HG03135 (cell line): ENCODE measurements around the gene UBE2E2.

ENCODE experiments used
- ATAC-seq: cut with Tn5 transposase; IDR thresholded peaks from one replicate; pipeline ENCODE4 v1.9.1; 2021; ENCODE audit warnings: mild to moderate bottlenecking, moderate library complexity; ENCODE audit not compliant: unreplicated experiment

The UBE2E2 gene

GRCh38 chr3:23377928-23378672, 175.0 kb downstream of the UBE2E2 start:
- ATAC-seq = no peak

- ATAC-seq = no peak
Measured at GRCh38 chr3:23383875-23384274, 180.7 kb downstream of the UBE2E2 start.

GRCh38 chr3:23385327-23385726, 182.2 kb downstream of the UBE2E2 start:
- no peak for ATAC-seq

GRCh38 chr3:23387286-23387918, 184.3 kb downstream of the UBE2E2 start:
- no peak for ATAC-seq

GRCh38 chr3:23389089-23389488, 186.0 kb downstream of the UBE2E2 start:
- no peak for ATAC-seq

- ATAC-seq = peak; percentile 74
Measured at GRCh38 chr3:23389686-23390085, 186.6 kb downstream of the UBE2E2 start.

GRCh38 chr3:23390446-23390845, 187.3 kb downstream of the UBE2E2 start:
- no peak for ATAC-seq

- ATAC-seq = no peak
Measured at GRCh38 chr3:23390989-23391553, 187.9 kb downstream of the UBE2E2 start.

GRCh38 chr3:23395115-23395514, 192.0 kb downstream of the UBE2E2 start:
- ATAC-seq = no peak

GRCh38 chr3:23396746-23397145, 193.6 kb downstream of the UBE2E2 start:
- ATAC-seq = no peak

GRCh38 chr3:23399221-23399620, 196.1 kb downstream of the UBE2E2 start:
- ATAC-seq = no peak

- ATAC-seq = no peak
Measured at GRCh38 chr3:23402728-23403492, 199.8 kb downstream of the UBE2E2 start.

GRCh38 chr3:23404246-23404645, 201.1 kb downstream of the UBE2E2 start:
- ATAC-seq = no peak

GRCh38 chr3:23405081-23405480, 202.0 kb downstream of the UBE2E2 start:
- no peak for ATAC-seq

GRCh38 chr3:23406601-23407000, 203.5 kb downstream of the UBE2E2 start:
- no peak for ATAC-seq

- no peak for ATAC-seq
Measured at GRCh38 chr3:23418026-23418425, 214.9 kb downstream of the UBE2E2 start.

GRCh38 chr3:23421811-23422516, 218.8 kb downstream of the UBE2E2 start:
- ATAC-seq = peak; percentile 28

GRCh38 chr3:23422517-23422851, 219.4 kb downstream of the UBE2E2 start:
- ATAC-seq = peak; percentile 63

- ATAC-seq = no peak
Measured at GRCh38 chr3:23425410-23425809, 222.3 kb downstream of the UBE2E2 start.

- no peak for ATAC-seq
Measured at GRCh38 chr3:23430781-23431398, 227.8 kb downstream of the UBE2E2 start.

- no peak for ATAC-seq
Measured at GRCh38 chr3:23431764-23432163, 228.6 kb downstream of the UBE2E2 start.
